Nephron progenitor cell (in vitro differentiated cells): ENCODE data around the gene ROR1.

Experiments
- DNase-seq: peaks from one replicate; pipeline ENCODE4 v3.0.0; 2021
- H3K27ac Mint-ChIP-seq: 2 replicates; pipeline ENCODE4 v1.8.0; 2021; ENCODE audit warnings: mild to moderate bottlenecking, moderate library complexity, mixed read lengths
- H3K27me3 Mint-ChIP-seq: 2 replicates; pipeline ENCODE4 v1.8.0; 2021; ENCODE audit warnings: mild to moderate bottlenecking, low read depth, mixed read lengths; ENCODE audit not compliant: poor library complexity
- H3K36me3 Mint-ChIP-seq: 2 replicates; pipeline ENCODE4 v1.8.0; 2021; ENCODE audit warnings: low read depth, mixed read lengths
- H3K4me1 Mint-ChIP-seq: 2 replicates; pipeline ENCODE4 v1.8.0; 2021; ENCODE audit warnings: mixed read lengths
- H3K4me3 Mint-ChIP-seq: 2 replicates; pipeline ENCODE4 v1.8.0; 2021; ENCODE audit warnings: mild to moderate bottlenecking, moderate library complexity, mixed read lengths
- H3K9me3 Mint-ChIP-seq: 2 replicates; pipeline ENCODE4 v1.8.0; 2021; ENCODE audit warnings: mild to moderate bottlenecking, moderate library complexity, mixed read lengths
- CTCF ChIP-seq: fragments of 200-600 bp; sonication (generic); IDR thresholded peaks from 2 replicates; pipeline ENCODE4 v1.5.0; 2021; ENCODE audit warnings: antibody characterized with exemption

ROR1 gene

DNA sequence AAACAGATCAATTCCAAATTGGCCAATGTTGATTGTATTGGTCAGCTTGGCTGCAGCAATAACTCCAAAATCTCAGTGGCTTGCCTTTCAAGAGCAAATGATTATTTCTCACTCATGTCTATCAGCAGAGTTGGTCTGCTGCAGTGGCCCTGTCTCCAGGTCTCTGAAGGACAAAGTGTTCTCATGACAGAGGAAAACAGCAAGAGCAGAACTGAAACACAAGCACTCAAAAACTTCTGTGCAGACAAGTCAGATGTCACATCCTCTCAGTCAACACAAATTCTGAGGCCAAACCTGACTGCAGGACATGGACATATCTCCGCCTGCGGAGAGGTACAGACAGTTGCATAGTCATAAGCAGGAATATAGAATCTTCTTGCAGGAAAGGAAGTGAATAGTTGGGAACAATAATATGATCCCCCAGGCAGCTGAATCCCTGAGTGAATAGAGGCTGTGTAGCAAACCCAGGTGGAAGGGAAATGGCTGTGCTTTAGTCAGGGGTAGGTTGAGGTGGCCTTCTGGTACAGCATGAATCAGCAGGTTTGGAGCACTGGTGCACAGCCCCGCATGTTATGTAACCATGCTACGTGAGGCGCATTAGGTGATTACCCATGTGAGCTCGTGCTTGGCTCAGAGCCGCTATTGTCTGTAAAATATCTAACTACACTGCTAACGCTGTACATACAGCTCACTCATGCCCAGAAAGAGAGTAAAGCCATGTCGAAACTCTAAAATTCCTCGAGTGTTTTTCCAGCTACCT, 412.5 kb downstream of the ROR1 start:
- H3K27me3 Mint-ChIP-seq: peaks cover 3% of the 10 kb centered on the region
- H3K36me3 Mint-ChIP-seq: no peaks in the 10 kb centered on the region
- no peak overlapping the region for H3K27ac Mint-ChIP-seq
- H3K4me3 Mint-ChIP-seq: no peak overlapping the region
- H3K9me3 Mint-ChIP-seq: no peaks in the 10 kb centered on the region
- DNase-seq: no peak
- no peak for TF ChIP-seq CTCF
- peaks cover 15% of the 10 kb centered on the region for H3K4me1 Mint-ChIP-seq

DNA sequence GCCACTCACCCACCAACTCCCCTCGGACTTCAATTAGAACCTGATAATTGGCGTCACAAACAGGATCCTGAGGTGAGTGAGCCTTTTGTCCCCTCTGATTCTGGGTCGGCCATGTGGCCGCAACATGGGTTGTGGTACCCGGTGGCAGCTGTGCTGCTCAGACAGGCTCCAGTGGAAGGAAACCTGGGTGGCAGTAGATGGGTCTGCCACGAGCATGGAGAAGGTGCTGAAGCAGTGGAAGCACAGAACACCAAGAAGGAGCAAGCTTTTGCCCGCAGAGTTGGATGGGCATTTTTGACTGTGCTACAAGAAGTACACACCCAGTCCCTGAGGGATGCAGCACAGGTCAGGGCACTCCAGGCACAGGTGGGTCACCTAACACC, 413.1 kb downstream of the ROR1 start:
- Mint-ChIP-seq H3K36me3 (no peaks in the 10 kb centered on the region), H3K4me1 (peaks cover 14% of the 10 kb centered on the region), H3K4me3 (no peak overlapping the region), H3K27ac (no peak overlapping the region), H3K27me3 (peaks cover 3% of the 10 kb centered on the region), H3K9me3 (no peaks in the 10 kb centered on the region)
- no peak for TF ChIP-seq CTCF
- DNase-seq: no peak

- H3K36me3 Mint-ChIP-seq: no peaks in the 10 kb centered on the region
- H3K4me3 Mint-ChIP-seq: no peak overlapping the region
- TF ChIP-seq CTCF: no peak
- H3K4me1 Mint-ChIP-seq: peaks cover 8% of the 10 kb centered on the region
- no peak overlapping the region for H3K27ac Mint-ChIP-seq
- peaks cover 3% of the 10 kb centered on the region for H3K27me3 Mint-ChIP-seq
- DNase-seq: no peak
- H3K9me3 Mint-ChIP-seq: peaks cover 5% of the 10 kb centered on the region
Measured at GRCh38 chr1:64187646-64188045, 413.8 kb downstream of the ROR1 start.

- no peak overlapping the region for H3K27ac Mint-ChIP-seq
- H3K36me3 Mint-ChIP-seq: no peaks in the 10 kb centered on the region
- peaks cover 10% of the 10 kb centered on the region for H3K9me3 Mint-ChIP-seq
- peaks cover 18% of the 10 kb centered on the region for H3K4me1 Mint-ChIP-seq
- no peak for DNase-seq
- no peak overlapping the region for H3K4me3 Mint-ChIP-seq
- peaks cover 3% of the 10 kb centered on the region for H3K27me3 Mint-ChIP-seq
- TF ChIP-seq CTCF: no peak
Measured at GRCh38 chr1:64192290-64192689, 418.5 kb downstream of the ROR1 start.

- Mint-ChIP-seq H3K36me3 (no peaks in the 10 kb centered on the region), H3K27ac (no peak overlapping the region), H3K27me3 (no peaks in the 10 kb centered on the region), H3K4me3 (no peak overlapping the region), H3K9me3 (peaks cover 16% of the 10 kb centered on the region), H3K4me1 (peaks cover 18% of the 10 kb centered on the region)
- DNase-seq: no peak
- no peak for TF ChIP-seq CTCF
Measured at GRCh38 chr1:64194168-64195080, 420.6 kb downstream of the ROR1 start.
